GM12878 (cell line): Measurements from ENCODE around the gene LAIR1. TPM values are rescaled to one million over a fixed set of nuclear protein-coding genes. Genes with fewer than 3 reads are reported as not detected.

Experiments
- BCLAF1 ChIP-seq: fragments of 450-650 bp; IDR thresholded peaks from 2 replicates; pipeline ENCODE4 v1.6.1; 2017; ENCODE audit warnings: antibody characterized with exemption, mild to moderate bottlenecking, moderate library complexity
- E2F8 ChIP-seq: fragments of 450-650 bp; IDR thresholded peaks from 2 replicates; pipeline ENCODE4 v1.6.1; 2018; ENCODE audit warnings: mild to moderate bottlenecking, low read depth, moderate library complexity; ENCODE audit not compliant: partially characterized antibody
- HDGF ChIP-seq: fragments of 450-650 bp; IDR thresholded peaks from 2 replicates; pipeline ENCODE4 v1.6.1; 2016; ENCODE audit warnings: antibody characterized with exemption
- MLLT1 ChIP-seq: fragments of 450-650 bp; IDR thresholded peaks from 2 replicates; pipeline ENCODE4 v1.6.1; 2016; ENCODE audit warnings: mild to moderate bottlenecking
- MXI1 ChIP-seq: fragments of 150-350 bp; IDR thresholded peaks from 2 replicates; pipeline ENCODE4 v1.6.1; 2011; ENCODE audit warnings: low read depth, mild to moderate bottlenecking, inconsistent platforms, low read length, improper control_type of control experiment
- MYB ChIP-seq: fragments of 150-350 bp; IDR thresholded peaks from 2 replicates; pipeline ENCODE4 v1.6.1; 2014; ENCODE audit warnings: mild to moderate bottlenecking, low read depth, low read length, borderline replicate concordance
- NFYB ChIP-seq: IDR thresholded peaks from 2 replicates; pipeline ENCODE4 v1.6.1; 2011; ENCODE audit warnings: low read depth, mild to moderate bottlenecking, low read length, improper control_type of control experiment, moderate library complexity; ENCODE audit not compliant: insufficient read depth
- PAX8 ChIP-seq: fragments of 450-650 bp; IDR thresholded peaks from 2 replicates; pipeline ENCODE4 v1.6.1; 2017; ENCODE audit warnings: mild to moderate bottlenecking, moderate library complexity
- POLR2AphosphoS2 ChIP-seq: IDR thresholded peaks from 2 replicates; pipeline ENCODE4 v1.6.1; 2011; ENCODE audit warnings: low read depth, mild to moderate bottlenecking, low read length, improper control_type of control experiment, moderate library complexity
- RB1 ChIP-seq: fragments of 450-650 bp; formaldehyde crosslinking; IDR thresholded peaks from 2 replicates; pipeline ENCODE4 v1.6.1; 2017; ENCODE audit warnings: mild to moderate bottlenecking, borderline replicate concordance
- RFX5 ChIP-seq: IDR thresholded peaks from 2 replicates; pipeline ENCODE4 v1.6.1; 2011; ENCODE audit warnings: low read depth, low read length, improper control_type of control experiment
- SMC3 ChIP-seq: IDR thresholded peaks from 2 replicates; pipeline ENCODE4 v1.6.1; 2011; ENCODE audit warnings: low read length, improper control_type of control experiment, borderline replicate concordance
- SPI1 ChIP-seq: IDR thresholded peaks from 2 replicates; pipeline ENCODE4 v1.6.1; 2011; ENCODE audit warnings: low read depth, mild to moderate bottlenecking, low read length, moderate library complexity, borderline replicate concordance; ENCODE audit not compliant: insufficient read depth
- TAF1 ChIP-seq: IDR thresholded peaks from 2 replicates; pipeline ENCODE4 v1.6.1; 2011; ENCODE audit warnings: mild to moderate bottlenecking, low read depth, low read length, borderline replicate concordance
- USF1 ChIP-seq: IDR thresholded peaks from 2 replicates; pipeline ENCODE4 v1.6.1; 2011; ENCODE audit warnings: borderline replicate concordance, low read depth, mild to moderate bottlenecking, moderate library complexity, mixed read lengths, low read length; ENCODE audit not compliant: insufficient read depth; ENCODE audit errors: extremely low read length
- ZBTB4 ChIP-seq: fragments of 450-650 bp; formaldehyde crosslinking; IDR thresholded peaks from 2 replicates; pipeline ENCODE4 v1.4.0; 2022; ENCODE audit warnings: mild to moderate bottlenecking, moderate library complexity
- ZNF207 ChIP-seq: fragments of 450-650 bp; IDR thresholded peaks from 2 replicates; pipeline ENCODE4 v1.6.1; 2014; ENCODE audit warnings: antibody characterized with exemption, mild to moderate bottlenecking, borderline replicate concordance
- ZNF217 ChIP-seq: fragments of 450-650 bp; IDR thresholded peaks from 2 replicates; pipeline ENCODE4 v1.6.1; 2017; ENCODE audit warnings: antibody characterized with exemption, mild to moderate bottlenecking
- ZZZ3 ChIP-seq: IDR thresholded peaks from 2 replicates; pipeline ENCODE4 v1.6.1; 2011; ENCODE audit warnings: low read depth; ENCODE audit not compliant: control insufficient read depth, insufficient read length
- polyA plus RNA-seq, 11 experiments: library from polyadenylated mRNA; depleted of rRNA in 4 of 11; unstranded in 6 of 11; stranded (reverse) in 5 of 11; fragments of >200 nt; fragmentation: Nextera tagmentation in 4 of 11; fragmentation: Illumina TruSeq in 1 of 11; extraction: Ambion mirVana in 4 of 11; extraction: Trizol in 1 of 11; gene quantifications; 1 replicate in 1 of 11; 2 replicates in 10 of 11; pipeline versions ENCODE4 v1.2.1 to v1.2.3, GENCODE V29; 2011 to 2016; ENCODE audit warnings: inconsistent platforms in 2 of 11, missing spikeins in 2 of 11, low read depth in 1 of 11
- total RNA-seq, 4 experiments: library from RNA; depleted of rRNA in 3 of 4; stranded (reverse); fragments of >200 nt in 3 of 4; fragmentation: Illumina TruSeq in 1 of 4; extraction: Trizol in 1 of 4; gene quantifications; 2 replicates each; pipeline versions ENCODE4 v1.2.1 to v1.2.3, GENCODE V29; 2013 to 2021

The LAIR1 gene
- total and polyA plus RNA-seq, 10 of the 15 experiments (the other 5 are each of a cell fraction or from before 2014, with no cell fraction given): 8.6 to 58.2 (median 35.3) TPM

GRCh38 chr19:54345938-54346386 lies 18.8 kb downstream of the LAIR1 start (continued):
- TF ChIP-seq POLR2AphosphoS2 (no peak), MLLT1 (no peak), E2F8 (no peak), USF1 (no peak), PAX8 (no peak), RFX5 (no peak), ZNF217 (peak; percentile 71), MXI1 (peak; percentile 68; the same call in 1 of the 2 replicates), SMC3 (no peak), TAF1 (no peak), ZBTB4 (no peak), SPI1 (peak; percentile 95), NFYB (no peak), MYB (0 out of 2 replicates have a peak, but pooled peaks have one; percentile 29), RB1 (peak; percentile 86; the same call in 1 of the 2 replicates), ZZZ3 (no peak), HDGF (no peak), ZNF207 (no peak), BCLAF1 (no peak)
